SK-N-SH (cell line): ENCODE measurements around the gene KIAA1586. TPM values are rescaled to one million over a fixed set of nuclear protein-coding genes. Genes with fewer than 3 reads are reported as not detected.

Experiments used
- CTCF ChIA-PET: fragments of 300-600, 350-600 bp; formaldehyde crosslinking; extraction: SDS; loops from one replicate; lab custom pipeline; 2021; lab: Yijun Ruan, JAX
- POLR2A ChIA-PET: fragments of 350-600 bp; sonication (Branson Sonifier 250); formaldehyde crosslinking; extraction: SDS; loops from one replicate; lab custom pipeline; 2020; ENCODE audit warnings: antibody characterized with exemption, inconsistent platforms; lab: Yijun Ruan, JAX
- DNase-seq: peaks from one replicate; pipeline ENCODE4 v3.0.0; 2012
- H2AFZ ChIP-seq: fragments of 200-600 bp; sonication (generic); 2 replicates; pipeline ENCODE4 v1.8.1; 2016; ENCODE audit warnings: antibody characterized with exemption, mild to moderate bottlenecking, low read depth
- H3F3A ChIP-seq: fragments of 200-600 bp; sonication (generic); replicated peaks from 2 replicates; pipeline ENCODE3; 2016; ENCODE audit warnings: antibody characterized with exemption, mild to moderate bottlenecking; ENCODE audit not compliant: insufficient read depth
- H3K27ac ChIP-seq, 2 experiments: fragments of 200-500 bp in 1 of 2; fragments of 200-600 bp in 1 of 2; sonication (Bioruptor generic) in 1 of 2; sonication (generic), shearing (Covaris generic) in 1 of 2; 2 replicates each; pipeline versions ENCODE4 v1.5.1 to v1.6.1; 2014 to 2016; ENCODE audit warnings: low read depth in 2 of 2, inconsistent platforms in 1 of 2, low read length in 1 of 2, mild to moderate bottlenecking in 1 of 2, mixed read lengths in 1 of 2
- H3K27me3 ChIP-seq: fragments of 200-600 bp; sonication (generic), shearing (Covaris generic); 2 replicates; pipeline ENCODE4 v1.6.1; 2016; ENCODE audit warnings: mixed run types; ENCODE audit not compliant: insufficient read depth
- H3K36me3 ChIP-seq, 2 experiments: fragments of 200-500 bp in 1 of 2; fragments of 200-600 bp in 1 of 2; sonication (Bioruptor generic) in 1 of 2; sonication (generic) in 1 of 2; replicated peaks in 1 of 2; 2 replicates each; pipeline versions ENCODE3 to v1.5.1; 2014 to 2016; ENCODE audit warnings: low read length in 1 of 2, mild to moderate bottlenecking in 1 of 2; ENCODE audit not compliant: insufficient read depth in 2 of 2, control insufficient read depth in 1 of 2
- H3K4me1 ChIP-seq, 2 experiments: fragments of 200-500 bp in 1 of 2; fragments of 200-600 bp in 1 of 2; sonication (Bioruptor generic) in 1 of 2; sonication (generic), shearing (Covaris generic) in 1 of 2; 2 replicates each; pipeline versions ENCODE4 v1.5.1 to v1.6.1; 2014 to 2016; ENCODE audit warnings: low read depth in 1 of 2, low read length in 1 of 2, mixed run types in 1 of 2; ENCODE audit not compliant: insufficient read depth in 2 of 2, control insufficient read depth in 1 of 2
- H3K4me2 ChIP-seq: fragments of 200-600 bp; sonication (generic), shearing (Covaris generic); 2 replicates; pipeline ENCODE4 v1.6.1; 2017; ENCODE audit warnings: mixed run types
- H3K4me3 ChIP-seq, 2 experiments: fragments of 200-500 bp in 1 of 2; fragments of 200-600 bp in 1 of 2; sonication (Bioruptor generic) in 1 of 2; sonication (generic), shearing (Covaris generic) in 1 of 2; 2 replicates each; pipeline versions ENCODE4 v1.5.1 to v1.8.1; 2014 to 2016; ENCODE audit warnings: low read depth in 2 of 2, inconsistent platforms in 1 of 2, low read length in 1 of 2, mild to moderate bottlenecking in 1 of 2, mixed read lengths in 1 of 2, moderate library complexity in 1 of 2
- H3K79me2 ChIP-seq: fragments of 200-600 bp; sonication (generic); 2 replicates; pipeline ENCODE4 v1.8.1; 2017; ENCODE audit warnings: mild to moderate bottlenecking; ENCODE audit not compliant: insufficient read depth
- H3K9ac ChIP-seq: fragments of 200-600 bp; sonication (generic); 2 replicates; pipeline ENCODE4 v1.6.1; 2017; ENCODE audit warnings: mixed run types
- H3K9me2 ChIP-seq: fragments of 200-600 bp; sonication (generic); 2 replicates; pipeline ENCODE4 v1.6.1; 2017; ENCODE audit warnings: mixed run types
- H3K9me3 ChIP-seq: fragments of 200-600 bp; sonication (generic); 2 replicates; pipeline ENCODE4 v1.6.1; 2017; ENCODE audit warnings: mixed run types, mild to moderate bottlenecking, moderate library complexity
- H4K20me1 ChIP-seq: fragments of 200-600 bp; sonication (generic); 2 replicates; pipeline ENCODE4 v1.6.1; 2017; ENCODE audit warnings: mild to moderate bottlenecking, mixed run types; ENCODE audit not compliant: insufficient read depth
- CHD2 ChIP-seq: fragments of 150-350 bp; IDR thresholded peaks from 2 replicates; pipeline ENCODE4 v1.6.1; 2018; ENCODE audit warnings: low read length; ENCODE audit not compliant: partially characterized antibody
- ELF1 ChIP-seq: IDR thresholded peaks from 2 replicates; pipeline ENCODE4 v1.4.0; 2012
- EP300 ChIP-seq, 2 experiments: IDR thresholded peaks; 2 replicates each; pipeline versions ENCODE4 v1.4.0 to v1.6.1; 2012; ENCODE audit warnings: borderline replicate concordance in 1 of 2, low read depth in 1 of 2, low read length in 1 of 2
- FOSL2 ChIP-seq: IDR thresholded peaks from 2 replicates; pipeline ENCODE4 v1.4.0; 2012; ENCODE audit warnings: low read depth, mild to moderate bottlenecking, moderate library complexity, borderline replicate concordance
- FOXM1 ChIP-seq: IDR thresholded peaks from 2 replicates; pipeline ENCODE4 v1.4.0; 2012; ENCODE audit warnings: low read depth, mild to moderate bottlenecking
- GABPA ChIP-seq: IDR thresholded peaks from 2 replicates; pipeline ENCODE4 v1.4.0; 2012; ENCODE audit warnings: low read depth, mild to moderate bottlenecking
- MAX ChIP-seq: IDR thresholded peaks from 2 replicates; pipeline ENCODE4 v1.4.0; 2012; ENCODE audit warnings: low read depth
- MXI1 ChIP-seq: IDR thresholded peaks from 2 replicates; pipeline ENCODE4 v1.6.1; 2012; ENCODE audit warnings: mild to moderate bottlenecking, low read depth, low read length, improper control_type of control experiment
- NFIC ChIP-seq: IDR thresholded peaks from 2 replicates; pipeline ENCODE4 v1.4.0; 2012; ENCODE audit warnings: borderline replicate concordance
- RXRA ChIP-seq: IDR thresholded peaks from 2 replicates; pipeline ENCODE4 v1.4.0; 2012; ENCODE audit warnings: low read depth, mild to moderate bottlenecking, borderline replicate concordance
- SIN3A ChIP-seq: IDR thresholded peaks from 2 replicates; pipeline ENCODE4 v1.6.1; 2012; ENCODE audit warnings: low read depth, mild to moderate bottlenecking, low read length, moderate library complexity, borderline replicate concordance
- TAF1 ChIP-seq: IDR thresholded peaks from 2 replicates; pipeline ENCODE4 v1.6.1; 2012; ENCODE audit warnings: low read depth, mild to moderate bottlenecking, low read length, moderate library complexity, borderline replicate concordance
- TCF12 ChIP-seq: IDR thresholded peaks from 2 replicates; pipeline ENCODE4 v1.4.0; 2012
- TEAD4 ChIP-seq: IDR thresholded peaks from 2 replicates; pipeline ENCODE4 v1.4.0; 2012; ENCODE audit warnings: mild to moderate bottlenecking, borderline replicate concordance; ENCODE audit not compliant: insufficient read depth
- YY1 ChIP-seq: IDR thresholded peaks from 2 replicates; pipeline ENCODE4 v1.4.0; 2012; ENCODE audit warnings: low read depth, mild to moderate bottlenecking
- WGBS: methylation state at CpG from one replicate; pipeline ENCODE4 v1.1.6; 2017; ENCODE audit warnings: low lambda C conversion rate; 5-methylcytosine and 5-hydroxymethylcytosine counted together
- polyA plus RNA-seq, 3 experiments: library from polyadenylated mRNA; depleted of rRNA; stranded (reverse); fragments of >200 nt; gene quantifications; 2 replicates each; pipeline ENCODE4 v1.2.3, GENCODE V29; 2012
- TF ChIP-seq, protein P1 (sequence below): IDR thresholded peaks from 2 replicates; pipeline ENCODE4 v1.4.0; 2012; ENCODE audit warnings: low read depth, borderline replicate concordance
- TF ChIP-seq, protein P2 (sequence below): IDR thresholded peaks from 2 replicates; pipeline ENCODE4 v1.6.1; 2012; ENCODE audit warnings: mild to moderate bottlenecking, low read depth, low read length, moderate library complexity

Gene KIAA1586
- polyA plus RNA-seq, 1 of the 3 experiments (the other 2 are of a cell fraction): 3.2 TPM

GRCh38 chr6:57024775-57025174 lies 21.7 kb upstream of the KIAA1586 start:
- TF ChIP-seq RXRA (no peak), MXI1 (no peak), TEAD4 (no peak), TCF12 (no peak), FOSL2 (no peak), EP300 (IDR thresholded peaks at IDR 0.05; ENCODE audit: borderline replicate concordance in 1 of 2, low read depth in 1 of 2, low read length in 1 of 2) (no peak), CHD2 (no peak), FOXM1 (no peak), YY1 (no peak), SIN3A (no peak), ELF1 (no peak), TAF1 (no peak), MAX (no peak), NFIC (no peak), GABPA (no peak)
- TF ChIP-seq, protein P1, sequence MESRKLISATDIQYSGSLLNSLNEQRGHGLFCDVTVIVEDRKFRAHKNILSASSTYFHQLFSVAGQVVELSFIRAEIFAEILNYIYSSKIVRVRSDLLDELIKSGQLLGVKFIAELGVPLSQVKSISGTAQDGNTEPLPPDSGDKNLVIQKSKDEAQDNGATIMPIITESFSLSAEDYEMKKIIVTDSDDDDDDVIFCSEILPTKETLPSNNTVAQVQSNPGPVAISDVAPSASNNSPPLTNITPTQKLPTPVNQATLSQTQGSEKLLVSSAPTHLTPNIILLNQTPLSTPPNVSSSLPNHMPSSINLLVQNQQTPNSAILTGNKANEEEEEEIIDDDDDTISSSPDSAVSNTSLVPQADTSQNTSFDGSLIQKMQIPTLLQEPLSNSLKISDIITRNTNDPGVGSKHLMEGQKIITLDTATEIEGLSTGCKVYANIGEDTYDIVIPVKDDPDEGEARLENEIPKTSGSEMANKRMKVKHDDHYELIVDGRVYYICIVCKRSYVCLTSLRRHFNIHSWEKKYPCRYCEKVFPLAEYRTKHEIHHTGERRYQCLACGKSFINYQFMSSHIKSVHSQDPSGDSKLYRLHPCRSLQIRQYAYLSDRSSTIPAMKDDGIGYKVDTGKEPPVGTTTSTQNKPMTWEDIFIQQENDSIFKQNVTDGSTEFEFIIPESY: no peak
- H3K9me3 ChIP-seq: peaks cover 10% of the 10 kb centered on the region
- no peak overlapping the region for H3K27ac ChIP-seq
- ChIA-PET CTCF (interaction anchor here (1.3 to 2.5 kb wide), 2 partner anchors 120 to 122 kb away, joined by 6 to 19 read pairs; no protein-coding TSS in a partner anchor), POLR2A (no interaction called here)
- no peak overlapping the region for H3K9ac ChIP-seq
- WGBS: 22% methylated on average over 1 of the region's 1 CpG
- H3K27me3 ChIP-seq: no peaks in the 10 kb centered on the region
- H2AFZ ChIP-seq: no peak overlapping the region
- H3F3A ChIP-seq: no peaks in the 10 kb centered on the region
- H3K4me2 ChIP-seq: no peak overlapping the region
- no peak for DNase-seq
- H3K9me2 ChIP-seq: no peaks in the 10 kb centered on the region
- H3K4me3 ChIP-seq: no peak overlapping the region
- no peaks in the 10 kb centered on the region for H4K20me1 ChIP-seq
- no peaks in the 10 kb centered on the region for H3K4me1 ChIP-seq
- H3K36me3 ChIP-seq: peaks cover 0 to 24% of the 10 kb centered on the region in 2 experiments
- H3K79me2 ChIP-seq: no peaks in the 10 kb centered on the region

GRCh38 chr6:57026001-57026400 lies 20.5 kb upstream of the KIAA1586 start:
- no peak overlapping the region for H3K4me3 ChIP-seq
- no peak overlapping the region for H3K9ac ChIP-seq
- H3K4me1 ChIP-seq: no peaks in the 10 kb centered on the region
- no peaks in the 10 kb centered on the region for H3K9me2 ChIP-seq
- WGBS: 85% methylated on average over 1 of the region's 1 CpG
- H3K36me3 ChIP-seq: peaks cover 0 to 24% of the 10 kb centered on the region in 2 experiments
- H3K4me2 ChIP-seq: no peak overlapping the region
- no peaks in the 10 kb centered on the region for H4K20me1 ChIP-seq
- no peak for DNase-seq
- H2AFZ ChIP-seq: no peak overlapping the region
- ChIA-PET POLR2A (no interaction called here), CTCF (interaction anchor here (1.0 kb wide), 1 partner anchor 122 kb away, joined by 5 read pairs; no protein-coding TSS in a partner anchor)
- H3F3A ChIP-seq: no peaks in the 10 kb centered on the region
- no peaks in the 10 kb centered on the region for H3K27me3 ChIP-seq
- H3K79me2 ChIP-seq: no peaks in the 10 kb centered on the region
- peaks cover 10% of the 10 kb centered on the region for H3K9me3 ChIP-seq
- no peak overlapping the region for H3K27ac ChIP-seq
- TF ChIP-seq, protein P2, sequence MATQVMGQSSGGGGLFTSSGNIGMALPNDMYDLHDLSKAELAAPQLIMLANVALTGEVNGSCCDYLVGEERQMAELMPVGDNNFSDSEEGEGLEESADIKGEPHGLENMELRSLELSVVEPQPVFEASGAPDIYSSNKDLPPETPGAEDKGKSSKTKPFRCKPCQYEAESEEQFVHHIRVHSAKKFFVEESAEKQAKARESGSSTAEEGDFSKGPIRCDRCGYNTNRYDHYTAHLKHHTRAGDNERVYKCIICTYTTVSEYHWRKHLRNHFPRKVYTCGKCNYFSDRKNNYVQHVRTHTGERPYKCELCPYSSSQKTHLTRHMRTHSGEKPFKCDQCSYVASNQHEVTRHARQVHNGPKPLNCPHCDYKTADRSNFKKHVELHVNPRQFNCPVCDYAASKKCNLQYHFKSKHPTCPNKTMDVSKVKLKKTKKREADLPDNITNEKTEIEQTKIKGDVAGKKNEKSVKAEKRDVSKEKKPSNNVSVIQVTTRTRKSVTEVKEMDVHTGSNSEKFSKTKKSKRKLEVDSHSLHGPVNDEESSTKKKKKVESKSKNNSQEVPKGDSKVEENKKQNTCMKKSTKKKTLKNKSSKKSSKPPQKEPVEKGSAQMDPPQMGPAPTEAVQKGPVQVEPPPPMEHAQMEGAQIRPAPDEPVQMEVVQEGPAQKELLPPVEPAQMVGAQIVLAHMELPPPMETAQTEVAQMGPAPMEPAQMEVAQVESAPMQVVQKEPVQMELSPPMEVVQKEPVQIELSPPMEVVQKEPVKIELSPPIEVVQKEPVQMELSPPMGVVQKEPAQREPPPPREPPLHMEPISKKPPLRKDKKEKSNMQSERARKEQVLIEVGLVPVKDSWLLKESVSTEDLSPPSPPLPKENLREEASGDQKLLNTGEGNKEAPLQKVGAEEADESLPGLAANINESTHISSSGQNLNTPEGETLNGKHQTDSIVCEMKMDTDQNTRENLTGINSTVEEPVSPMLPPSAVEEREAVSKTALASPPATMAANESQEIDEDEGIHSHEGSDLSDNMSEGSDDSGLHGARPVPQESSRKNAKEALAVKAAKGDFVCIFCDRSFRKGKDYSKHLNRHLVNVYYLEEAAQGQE: no peak
- TF ChIP-seq, all 33 proteins: peak for 0
